D721Med (cell line): Measurements from ENCODE around the gene FLRT2.

Experiments
- DNase-seq: peaks from one replicate; pipeline ENCODE4 v3.0.0; 2011; ENCODE audit warnings: low spot score; ENCODE audit not compliant: insufficient read length
- FAIRE-seq: peaks from 2 replicates; lab custom pipeline; 2011; peaks lifted over from hg19 to GRCh38; lab: Jason Lieb, UNC
- TF ChIP-seq, protein P1 (sequence below): IDR thresholded peaks from 2 replicates; pipeline ENCODE4 v1.5.1; 2012; ENCODE audit warnings: mild to moderate bottlenecking, control low read depth; ENCODE audit not compliant: insufficient read depth; ENCODE audit errors: missing control alignments

The FLRT2 gene, protein sequence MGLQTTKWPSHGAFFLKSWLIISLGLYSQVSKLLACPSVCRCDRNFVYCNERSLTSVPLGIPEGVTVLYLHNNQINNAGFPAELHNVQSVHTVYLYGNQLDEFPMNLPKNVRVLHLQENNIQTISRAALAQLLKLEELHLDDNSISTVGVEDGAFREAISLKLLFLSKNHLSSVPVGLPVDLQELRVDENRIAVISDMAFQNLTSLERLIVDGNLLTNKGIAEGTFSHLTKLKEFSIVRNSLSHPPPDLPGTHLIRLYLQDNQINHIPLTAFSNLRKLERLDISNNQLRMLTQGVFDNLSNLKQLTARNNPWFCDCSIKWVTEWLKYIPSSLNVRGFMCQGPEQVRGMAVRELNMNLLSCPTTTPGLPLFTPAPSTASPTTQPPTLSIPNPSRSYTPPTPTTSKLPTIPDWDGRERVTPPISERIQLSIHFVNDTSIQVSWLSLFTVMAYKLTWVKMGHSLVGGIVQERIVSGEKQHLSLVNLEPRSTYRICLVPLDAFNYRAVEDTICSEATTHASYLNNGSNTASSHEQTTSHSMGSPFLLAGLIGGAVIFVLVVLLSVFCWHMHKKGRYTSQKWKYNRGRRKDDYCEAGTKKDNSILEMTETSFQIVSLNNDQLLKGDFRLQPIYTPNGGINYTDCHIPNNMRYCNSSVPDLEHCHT

GRCh38 chr14:85529803-85530574 lies at the start of gene FLRT2:
Gene FLRT2, plus strand, starts transcription at chr14:85530144. Its CDS starts 91,371 bp downstream, at chr14:85621515.
- FAIRE-seq (no peak), DNase-seq (no peak)
- TF ChIP-seq, protein P1, sequence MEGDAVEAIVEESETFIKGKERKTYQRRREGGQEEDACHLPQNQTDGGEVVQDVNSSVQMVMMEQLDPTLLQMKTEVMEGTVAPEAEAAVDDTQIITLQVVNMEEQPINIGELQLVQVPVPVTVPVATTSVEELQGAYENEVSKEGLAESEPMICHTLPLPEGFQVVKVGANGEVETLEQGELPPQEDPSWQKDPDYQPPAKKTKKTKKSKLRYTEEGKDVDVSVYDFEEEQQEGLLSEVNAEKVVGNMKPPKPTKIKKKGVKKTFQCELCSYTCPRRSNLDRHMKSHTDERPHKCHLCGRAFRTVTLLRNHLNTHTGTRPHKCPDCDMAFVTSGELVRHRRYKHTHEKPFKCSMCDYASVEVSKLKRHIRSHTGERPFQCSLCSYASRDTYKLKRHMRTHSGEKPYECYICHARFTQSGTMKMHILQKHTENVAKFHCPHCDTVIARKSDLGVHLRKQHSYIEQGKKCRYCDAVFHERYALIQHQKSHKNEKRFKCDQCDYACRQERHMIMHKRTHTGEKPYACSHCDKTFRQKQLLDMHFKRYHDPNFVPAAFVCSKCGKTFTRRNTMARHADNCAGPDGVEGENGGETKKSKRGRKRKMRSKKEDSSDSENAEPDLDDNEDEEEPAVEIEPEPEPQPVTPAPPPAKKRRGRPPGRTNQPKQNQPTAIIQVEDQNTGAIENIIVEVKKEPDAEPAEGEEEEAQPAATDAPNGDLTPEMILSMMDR: no peak

- FAIRE-seq (no peak), DNase-seq (no peak)
- TF ChIP-seq, protein P1: no peak
Observed at GRCh38 chr14:85481471-85481870, 48.5 kb upstream of the FLRT2 start.

GRCh38 chr14:85482552-85482951 lies 47.4 kb upstream of the FLRT2 start:
- no peak for DNase-seq
- FAIRE-seq: no peak
- TF ChIP-seq, protein P1: no peak

GRCh38 chr14:85483037-85483436 lies 46.9 kb upstream of the FLRT2 start:
- TF ChIP-seq, protein P1: no peak
- no peak for FAIRE-seq
- DNase-seq: no peak

DNA sequence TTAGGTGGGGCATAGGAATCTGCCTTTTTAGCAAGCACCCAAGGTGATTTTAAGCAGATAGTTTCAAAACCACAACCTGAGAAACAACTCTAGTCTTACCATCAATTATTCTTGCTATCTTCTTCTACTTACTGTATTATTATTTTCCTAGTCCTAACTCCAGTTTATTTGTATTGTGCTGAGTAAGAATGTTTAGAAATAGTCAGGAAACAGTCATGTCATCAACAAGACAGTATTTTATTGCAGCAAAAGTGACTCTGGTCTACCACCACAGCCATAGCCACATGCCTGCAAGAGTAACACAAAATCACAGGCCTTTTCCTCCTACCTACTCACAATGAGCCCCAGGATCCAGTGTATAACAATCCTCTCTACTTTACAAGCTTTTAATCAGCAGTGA lies 46.3 kb upstream of the FLRT2 start:
- FAIRE-seq (no peak), DNase-seq (no peak)
- TF ChIP-seq, protein P1: no peak

GRCh38 chr14:85487215-85487614 lies 42.7 kb upstream of the FLRT2 start:
- TF ChIP-seq, protein P1: no peak
- FAIRE-seq: no peak
- no peak for DNase-seq
